SIG-M5 treated with dmso at 0.1 percent for 504 hours (cell line): ENCODE results near the gene TMEM215.

Experiments
- DNase-seq: peaks from one replicate; lab custom pipeline; 2025; ENCODE audit not compliant: unreplicated experiment; lab: John Stamatoyannopoulos, UW

Gene TMEM215

GRCh38 chr9:32832346-32832745 lies 49.0 kb downstream of the TMEM215 start:
- DNase-seq, result no peak
